ENCODE data around the gene METTL14.

Gene METTL14

GRCh38 chr4:118746251-118746919 lies 61.2 kb downstream of the METTL14 start:
- Histone ChIP-seq H3K9me3 (ENCODE audit: insufficient read depth, low read length, severe bottlenecking) (no peaks in the 10 kb centered on the region), H3K27me3 (ENCODE audit: insufficient read depth, low read length, poor library complexity) (no peaks in the 10 kb centered on the region), H4K20me1 (ENCODE audit: insufficient read depth, low read length) (no peaks in the 10 kb centered on the region), H3K4me1 (ENCODE audit: insufficient read depth, low read length) (no peaks in the 10 kb centered on the region), H3K4me3 (ENCODE audit: low read depth in 1 of 2, low read length in 2 of 2) (no peak overlapping the region), H3K9ac (ENCODE audit: low read depth, low read length) (no peak overlapping the region), H2AFZ (ENCODE audit: low read depth, low read length) (no peak overlapping the region), H3K27ac (ENCODE audit: low read length) (no peak overlapping the region), H3K4me2 (ENCODE audit: insufficient read depth, low read length) (no peak overlapping the region), H3K36me3 (ENCODE audit: insufficient read depth, low read length) (peaks cover 21% of the 10 kb centered on the region), H3K79me2 (ENCODE audit: insufficient read depth, low read length) (no peaks in the 10 kb centered on the region)
- DNase-seq, result no peak
- TF ChIP-seq, protein P1, sequence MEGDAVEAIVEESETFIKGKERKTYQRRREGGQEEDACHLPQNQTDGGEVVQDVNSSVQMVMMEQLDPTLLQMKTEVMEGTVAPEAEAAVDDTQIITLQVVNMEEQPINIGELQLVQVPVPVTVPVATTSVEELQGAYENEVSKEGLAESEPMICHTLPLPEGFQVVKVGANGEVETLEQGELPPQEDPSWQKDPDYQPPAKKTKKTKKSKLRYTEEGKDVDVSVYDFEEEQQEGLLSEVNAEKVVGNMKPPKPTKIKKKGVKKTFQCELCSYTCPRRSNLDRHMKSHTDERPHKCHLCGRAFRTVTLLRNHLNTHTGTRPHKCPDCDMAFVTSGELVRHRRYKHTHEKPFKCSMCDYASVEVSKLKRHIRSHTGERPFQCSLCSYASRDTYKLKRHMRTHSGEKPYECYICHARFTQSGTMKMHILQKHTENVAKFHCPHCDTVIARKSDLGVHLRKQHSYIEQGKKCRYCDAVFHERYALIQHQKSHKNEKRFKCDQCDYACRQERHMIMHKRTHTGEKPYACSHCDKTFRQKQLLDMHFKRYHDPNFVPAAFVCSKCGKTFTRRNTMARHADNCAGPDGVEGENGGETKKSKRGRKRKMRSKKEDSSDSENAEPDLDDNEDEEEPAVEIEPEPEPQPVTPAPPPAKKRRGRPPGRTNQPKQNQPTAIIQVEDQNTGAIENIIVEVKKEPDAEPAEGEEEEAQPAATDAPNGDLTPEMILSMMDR (IDR thresholded peaks at IDR 0.05; ENCODE audit: borderline replicate concordance, extremely low read depth, low read length, poor library complexity, severe bottlenecking), result no peak
- TF ChIP-seq EZH2 (IDR thresholded peaks at IDR 0.05; ENCODE audit: borderline replicate concordance, low read depth, low read length, severe bottlenecking), result no peak
- no peak for ATAC-seq (ENCODE audit: insufficient read depth, low read depth)

DNA sequence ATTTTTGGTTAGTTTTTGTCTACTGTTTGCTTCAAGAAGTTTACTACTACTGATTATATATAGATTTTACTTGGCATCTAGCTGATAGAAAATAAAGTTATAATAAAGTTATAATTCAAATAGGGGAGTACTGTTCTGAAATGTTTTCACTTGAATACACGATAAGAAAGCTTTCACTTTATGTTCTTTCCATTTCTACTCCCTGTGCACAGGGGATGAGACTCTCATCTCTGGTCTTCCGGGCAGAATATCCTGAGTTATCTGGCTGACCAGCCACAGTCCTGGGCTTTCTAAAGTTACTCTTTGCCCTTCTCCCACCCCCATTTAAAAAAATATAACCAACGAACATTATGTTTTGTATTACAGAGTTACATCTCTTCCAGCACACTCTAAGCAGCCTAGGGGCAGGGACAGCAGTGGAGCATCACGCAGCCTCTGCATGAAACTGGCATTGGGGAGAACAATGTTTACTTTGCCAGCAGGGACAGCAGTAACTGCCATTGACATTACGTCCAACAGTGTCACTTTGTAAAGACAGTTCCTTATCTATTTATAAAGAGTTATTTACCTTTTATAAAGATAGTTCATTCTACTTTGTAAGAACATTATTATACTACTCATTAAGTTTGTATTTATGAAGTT lies 64.3 kb downstream of the METTL14 start:
- no peak for ATAC-seq (ENCODE audit: insufficient read depth, low read depth)
- no peak overlapping the region for H3K27ac ChIP-seq (ENCODE audit: low read length)

DNA sequence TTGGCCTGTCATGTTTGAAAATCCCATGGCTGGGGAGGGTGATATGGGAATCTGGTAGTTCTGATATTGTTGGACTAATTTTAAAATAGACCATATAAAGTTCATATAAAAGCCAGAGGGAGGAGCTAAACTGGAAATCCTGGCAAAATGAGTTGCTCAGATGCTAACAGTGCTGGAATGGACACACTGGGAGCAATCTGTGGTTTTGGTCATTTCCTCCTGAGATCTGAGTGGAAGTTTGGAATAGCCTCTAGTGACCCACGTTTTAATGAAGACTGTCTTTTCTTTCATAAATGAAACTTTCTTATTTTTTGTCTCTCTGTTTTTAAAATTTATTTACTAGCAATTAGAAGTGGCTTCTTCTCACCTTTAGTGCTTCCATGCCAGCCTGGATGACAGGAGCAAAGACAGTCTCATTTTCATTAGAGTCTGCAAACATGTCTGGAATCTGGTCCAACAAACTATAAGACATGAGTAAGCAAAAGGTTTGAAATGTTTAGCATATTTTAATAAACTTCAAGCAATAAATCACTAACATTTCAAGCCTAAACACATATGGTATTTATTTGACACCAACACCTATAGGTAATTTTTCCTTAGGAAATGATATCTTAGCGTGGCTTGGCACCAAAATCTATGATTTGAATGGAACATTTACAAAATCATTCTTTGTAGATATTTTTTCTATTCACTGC lies 66.6 kb downstream of the METTL14 start:
- Histone ChIP-seq H2AFZ (ENCODE audit: low read depth, low read length) (no peak overlapping the region), H3K9ac (ENCODE audit: low read depth, low read length) (no peak overlapping the region), H3K9me3 (ENCODE audit: insufficient read depth, low read length, severe bottlenecking) (no peaks in the 10 kb centered on the region), H3K4me1 (ENCODE audit: insufficient read depth, low read length) (no peaks in the 10 kb centered on the region), H4K20me1 (ENCODE audit: insufficient read depth, low read length) (no peaks in the 10 kb centered on the region), H3K27ac (ENCODE audit: low read length) (no peak overlapping the region), H3K4me2 (ENCODE audit: insufficient read depth, low read length) (no peak overlapping the region), H3K4me3 (ENCODE audit: low read depth in 1 of 2, low read length in 2 of 2) (no peak overlapping the region), H3K27me3 (ENCODE audit: insufficient read depth, low read length, poor library complexity) (no peaks in the 10 kb centered on the region), H3K79me2 (ENCODE audit: insufficient read depth, low read length) (no peaks in the 10 kb centered on the region), H3K36me3 (ENCODE audit: insufficient read depth, low read length) (peaks cover 34% of the 10 kb centered on the region)
- DNase-seq (no peak), ATAC-seq (ENCODE audit: insufficient read depth, low read depth) (no peak)
- TF ChIP-seq, protein P1 (IDR thresholded peaks at IDR 0.05; ENCODE audit: borderline replicate concordance, extremely low read depth, low read length, poor library complexity, severe bottlenecking), result no peak
- no peak for TF ChIP-seq EZH2 (IDR thresholded peaks at IDR 0.05; ENCODE audit: borderline replicate concordance, low read depth, low read length, severe bottlenecking)

More for the DNA sequence above, 64.3 kb downstream of the METTL14 start:
- H3K9me3 ChIP-seq (ENCODE audit: insufficient read depth, low read length, severe bottlenecking), result no peaks in the 10 kb centered on the region
- H3K4me1 ChIP-seq (ENCODE audit: insufficient read depth, low read length), result no peaks in the 10 kb centered on the region
- H3K9ac ChIP-seq (ENCODE audit: low read depth, low read length), result no peak overlapping the region
- no peak overlapping the region for H3K4me3 ChIP-seq (ENCODE audit: low read depth in 1 of 2, low read length in 2 of 2)
- no peaks in the 10 kb centered on the region for H4K20me1 ChIP-seq (ENCODE audit: insufficient read depth, low read length)
- H3K79me2 ChIP-seq (ENCODE audit: insufficient read depth, low read length), result no peaks in the 10 kb centered on the region
- TF ChIP-seq, protein P1 (IDR thresholded peaks at IDR 0.05; ENCODE audit: borderline replicate concordance, extremely low read depth, low read length, poor library complexity, severe bottlenecking), result no peak
- no peak for TF ChIP-seq EZH2 (IDR thresholded peaks at IDR 0.05; ENCODE audit: borderline replicate concordance, low read depth, low read length, severe bottlenecking)
- peaks cover 24% of the 10 kb centered on the region for H3K36me3 ChIP-seq (ENCODE audit: insufficient read depth, low read length)
- H3K4me2 ChIP-seq (ENCODE audit: insufficient read depth, low read length), result no peak overlapping the region
- no peak overlapping the region for H2AFZ ChIP-seq (ENCODE audit: low read depth, low read length)
- no peaks in the 10 kb centered on the region for H3K27me3 ChIP-seq (ENCODE audit: insufficient read depth, low read length, poor library complexity)
- no peak for DNase-seq

Data from DND-41 (cell line).